Stimulated activated CD4-positive, alpha-beta T cell treated with anti-CD3 and anti-CD28 coated beads, Interleukin-1b, Interleukin-23, amount 100 ng/mL, for 24 hours (primary cell): ENCODE measurements around the gene TEX22.
A peak's percentile ranks its signal among the peaks of the same experiment; 100 is the strongest.

ENCODE experiments used
- DNase-seq, 4 experiments: peaks; one replicate each; pipeline ENCODE4 v3.0.0-alpha.2; 2020; ENCODE audit warnings: low read depth in 4 of 4, low spot score in 1 of 4

Gene TEX22

GRCh38 chr14:105366386-105367074 is 31.8 kb upstream of the TEX22 start:
- no peak for DNase-seq

GRCh38 chr14:105367116-105368031 is 31.0 kb upstream of the TEX22 start:
- DNase-seq: no peak

GRCh38 chr14:105368032-105368417 is 30.3 kb upstream of the TEX22 start:
- DNase-seq: no peak

- DNase-seq: no peak
Observed at GRCh38 chr14:105368426-105368825, 29.9 kb upstream of the TEX22 start.

- no peak for DNase-seq
Observed at GRCh38 chr14:105368910-105369652, 29.3 kb upstream of the TEX22 start.

- no peak for DNase-seq
Observed at GRCh38 chr14:105369653-105370040, 28.7 kb upstream of the TEX22 start.

- no peak for DNase-seq
Observed at GRCh38 chr14:105374389-105374788, 23.9 kb upstream of the TEX22 start.

GRCh38 chr14:105375635-105376057 is 22.7 kb upstream of the TEX22 start:
- peak in 1 of 4 experiments; percentile 21 for DNase-seq

GRCh38 chr14:105376521-105377440 is 21.6 kb upstream of the TEX22 start:
- DNase-seq: no peak

- no peak for DNase-seq
Observed at GRCh38 chr14:105377555-105378182, 20.7 kb upstream of the TEX22 start.

GRCh38 chr14:105378199-105378598 is 20.1 kb upstream of the TEX22 start:
- no peak for DNase-seq

- DNase-seq: no peak
Observed at GRCh38 chr14:105378873-105379685, 19.3 kb upstream of the TEX22 start.

GRCh38 chr14:105379946-105380345 is 18.4 kb upstream of the TEX22 start:
- no peak for DNase-seq

- DNase-seq: no peak
Observed at GRCh38 chr14:105380756-105381155, 17.6 kb upstream of the TEX22 start.

- DNase-seq: no peak
Observed at GRCh38 chr14:105381446-105382342, 16.6 kb upstream of the TEX22 start.

GRCh38 chr14:105382343-105383082 is 15.8 kb upstream of the TEX22 start:
- no peak for DNase-seq

- no peak for DNase-seq
Observed at GRCh38 chr14:105383083-105383730, 15.1 kb upstream of the TEX22 start.
